Glomerular visceral epithelial cell (primary cell): ENCODE data around the gene RAPGEF1.
A peak's percentile ranks its signal among the peaks of the same experiment; 100 is the strongest.
"Not testable (repeated sequence)": the region's sequence is repeated elsewhere in the genome, so short reads cannot be mapped to it uniquely, and the experiment has no call there.

ENCODE experiments used
- DNase-seq: peaks from one replicate; pipeline ENCODE4 v3.0.0-alpha.2; 2016; ENCODE audit errors: extremely low spot score

RAPGEF1 gene

GRCh38 chr9:131668439-131669268, 71.2 kb downstream of the RAPGEF1 start:
- DNase-seq: peak; percentile 75

- DNase-seq: no peak
These were observed 71.8 kb downstream of the RAPGEF1 start for GRCh38 chr9:131668057-131668438.

GRCh38 chr9:131667576-131667975, 72.3 kb downstream of the RAPGEF1 start:
- no peak for DNase-seq

GRCh38 chr9:131666774-131667173, 73.1 kb downstream of the RAPGEF1 start:
- DNase-seq: no peak

GRCh38 chr9:131666029-131666428, 73.8 kb downstream of the RAPGEF1 start:
- DNase-seq: no peak

- DNase-seq: no peak
These were observed 76.6 kb downstream of the RAPGEF1 start for GRCh38 chr9:131663288-131663687.

- not testable (repeated sequence) for DNase-seq
These were observed 77.6 kb downstream of the RAPGEF1 start for GRCh38 chr9:131662289-131662621.

- DNase-seq: no peak
These were observed 78.1 kb downstream of the RAPGEF1 start for GRCh38 chr9:131661568-131662288.

- DNase-seq: no peak
These were observed 79.1 kb downstream of the RAPGEF1 start for GRCh38 chr9:131660466-131661405.

- peak; percentile 69 for DNase-seq
These were observed 81.3 kb downstream of the RAPGEF1 start for GRCh38 chr9:131658377-131659129.

- no peak for DNase-seq
These were observed 81.9 kb downstream of the RAPGEF1 start for GRCh38 chr9:131657940-131658339.

- DNase-seq: no peak
These were observed 82.4 kb downstream of the RAPGEF1 start for GRCh38 chr9:131657456-131657855.

- DNase-seq: no peak
These were observed 82.9 kb downstream of the RAPGEF1 start for GRCh38 chr9:131657037-131657377.

GRCh38 chr9:131656356-131657036, 83.4 kb downstream of the RAPGEF1 start:
- DNase-seq: no peak

- DNase-seq: not testable (repeated sequence)
These were observed 85.5 kb downstream of the RAPGEF1 start for GRCh38 chr9:131654369-131654768.

GRCh38 chr9:131651599-131651998, 88.3 kb downstream of the RAPGEF1 start:
- DNase-seq: no peak

- DNase-seq: no peak
These were observed 88.7 kb downstream of the RAPGEF1 start for GRCh38 chr9:131651160-131651559.

- DNase-seq: no peak
These were observed 89.6 kb downstream of the RAPGEF1 start for GRCh38 chr9:131650254-131650653.

- no peak for DNase-seq
These were observed 90.2 kb downstream of the RAPGEF1 start for GRCh38 chr9:131649646-131650045.

GRCh38 chr9:131645078-131645776, 94.6 kb downstream of the RAPGEF1 start:
- no peak for DNase-seq
